PC-3 (cell line): Measurements from ENCODE around the gene TPCN2.

Experiments
- CTCF ChIP-seq: fragments of 300-600 bp; sonication (generic); conservative IDR thresholded peaks from 2 replicates; pipeline ENCODE4 v1.5.1; 2017; ENCODE audit warnings: antibody characterized with exemption, low read depth, mild to moderate bottlenecking, low read length
- EZH2 ChIP-seq: fragments of 300-600 bp; sonication (generic); IDR thresholded peaks from one replicate; pipeline ENCODE4 v1.6.1; 2017; ENCODE audit warnings: antibody characterized with exemption, mild to moderate bottlenecking, low read length; ENCODE audit not compliant: unreplicated experiment
- EZH2phosphoT487 ChIP-seq: fragments of 300-600 bp; sonication (generic); IDR thresholded peaks from 2 replicates; pipeline ENCODE4 v1.6.1; 2018; ENCODE audit warnings: mild to moderate bottlenecking, antibody characterized with exemption, low read length, borderline replicate concordance

DNA sequence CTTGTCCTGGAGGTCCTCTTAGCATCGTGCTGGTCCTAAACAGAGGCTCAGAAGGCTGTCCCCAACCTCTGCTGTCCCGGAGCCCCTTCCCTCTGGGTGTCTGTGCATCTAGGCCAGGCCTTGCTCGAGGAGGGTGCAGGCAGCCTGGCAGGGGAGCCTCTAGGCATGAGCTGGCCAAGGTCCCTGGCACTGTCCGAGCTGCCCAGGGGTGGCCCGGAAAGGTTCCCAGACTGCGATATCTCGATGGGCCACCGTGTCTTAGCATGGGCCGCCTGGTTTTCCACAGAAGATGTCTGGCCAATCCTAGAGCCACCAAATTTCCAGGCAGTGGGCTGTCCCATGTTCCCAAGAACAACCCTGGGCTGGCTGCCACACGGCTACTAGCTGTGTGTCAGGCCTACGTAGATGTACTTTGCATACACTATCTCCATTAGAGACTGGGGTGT lies 82.4 kb downstream of the TPCN2 start:
- TF ChIP-seq EZH2 (no peak), CTCF (no peak), EZH2phosphoT487 (no peak)
